Natural killer cell (primary cell): Measurements from ENCODE around the gene MTRFR. TPM values are rescaled to one million over a fixed set of nuclear protein-coding genes. Genes with fewer than 3 reads are reported as not detected.

ENCODE experiments used
- ATAC-seq, 3 donors: fragments of 150-1000 bp in 2 of 3; fragments of 200-7000 bp in 1 of 3; cut with Tn5 transposase; 1 replicate in 1 of 3; 2 replicates in 2 of 3; pipeline ENCODE4 v1.10.0; 2021; ENCODE audit warnings: mild to moderate bottlenecking in 2 of 3, moderate library complexity in 2 of 3
- DNase-seq, 2 donors: peaks; one replicate each; pipeline versions ENCODE4 v3.0.0 to v3.0.0-alpha.2; 2013 to 2021; ENCODE audit warnings: mixed read lengths in 1 of 2
- H3K27ac ChIP-seq: one replicate; pipeline ENCODE4 v1.5.1; 2013; ENCODE audit warnings: mild to moderate bottlenecking, low read length
- H3K27me3 ChIP-seq: one replicate; pipeline ENCODE4 v1.6.1; 2013; ENCODE audit warnings: low read length; ENCODE audit not compliant: control insufficient read depth, insufficient read depth
- H3K36me3 ChIP-seq: one replicate; pipeline ENCODE4 v1.6.1; 2013; ENCODE audit warnings: low read length; ENCODE audit not compliant: control insufficient read depth, insufficient read depth
- H3K4me1 ChIP-seq: one replicate; pipeline ENCODE4 v1.6.1; 2013; ENCODE audit warnings: low read length; ENCODE audit not compliant: control insufficient read depth, insufficient read depth
- H3K4me3 ChIP-seq: one replicate; pipeline ENCODE4 v1.5.1; 2013; ENCODE audit warnings: low read length
- H3K9me3 ChIP-seq: one replicate; pipeline ENCODE4 v1.6.1; 2013; ENCODE audit warnings: low read length; ENCODE audit not compliant: control insufficient read depth, insufficient read depth
- H3K27ac Mint-ChIP-seq, 2 donors: one replicate each; pipeline ENCODE4 v1.8.0; 2022; ENCODE audit warnings: mild to moderate bottlenecking in 2 of 2, mixed read lengths in 2 of 2, moderate library complexity in 1 of 2
- H3K27me3 Mint-ChIP-seq, 2 donors: one replicate each; pipeline ENCODE4 v1.8.0; 2022; ENCODE audit warnings: low read depth in 2 of 2, mixed read lengths in 2 of 2
- H3K36me3 Mint-ChIP-seq: one replicate; pipeline ENCODE4 v1.8.0; 2022; ENCODE audit warnings: mixed read lengths
- H3K4me1 Mint-ChIP-seq, 2 donors: one replicate each; pipeline ENCODE4 v1.8.0; 2022; ENCODE audit warnings: mixed read lengths in 2 of 2
- H3K4me3 Mint-ChIP-seq: one replicate; pipeline ENCODE4 v1.8.0; 2022; ENCODE audit warnings: mild to moderate bottlenecking, moderate library complexity, mixed read lengths
- H3K9me3 Mint-ChIP-seq, 2 donors: one replicate each; pipeline ENCODE4 v1.8.0; 2022; ENCODE audit warnings: mixed read lengths in 2 of 2
- CTCF ChIP-seq: fragments of 200-600 bp; IDR thresholded peaks from one replicate; pipeline ENCODE4 v1.8.0; 2022; ENCODE audit warnings: antibody characterized with exemption
- WGBS: methylation state at CpG from one replicate; pipeline ENCODE4 v1.1.7; 2013; ENCODE audit warnings: missing lambda C conversion rate; ENCODE audit not compliant: insufficient coverage; 5-methylcytosine and 5-hydroxymethylcytosine counted together
- intact Hi-C: fragments of 100-400 bp; cut with micrococcal nuclease; formaldehyde crosslinking; loops from one replicate; pipeline ENCODE4 v1.14.2; 2022
- total RNA-seq, 4 donors: library from RNA; stranded (reverse); fragments of 120-200 nt in 1 of 4; gene quantifications; one replicate each; pipeline versions ENCODE4 v1.2.3 to v1.2.4, GENCODE V29; 2013 to 2022

MTRFR gene
- total RNA-seq, 3 donors from 2014 or later (not counting 1 experiment from before 2014, with no cell fraction given) = 16.2 to 18.5 (median 17.0) TPM

- ATAC-seq = no peak
Measured at GRCh38 chr12:123269896-123270213, 36.6 kb downstream of the MTRFR start.

GRCh38 chr12:123270214-123271000 lies 37.2 kb downstream of the MTRFR start:
- Mint-ChIP-seq H3K4me3 (peak overlapping the region; percentile 78), H3K4me1 (peaks cover 5 to 36% of the 10 kb centered on the region in 2 donors), H3K9me3 (no peaks in the 10 kb centered on the region), H3K27ac (peak overlapping the region in 1 of 2 donors; percentile 71), H3K27me3 (no peaks in the 10 kb centered on the region), H3K36me3 (no peaks in the 10 kb centered on the region)
- Histone ChIP-seq H3K4me3 (peak overlapping the region; percentile 36), H3K27me3 (no peaks in the 10 kb centered on the region), H3K27ac (no peak overlapping the region), H3K4me1 (peaks cover 35% of the 10 kb centered on the region), H3K36me3 (no peaks in the 10 kb centered on the region), H3K9me3 (no peaks in the 10 kb centered on the region)
- TF ChIP-seq CTCF = no peak
- ATAC-seq = no peak
- intact Hi-C loops = loop anchor here (1.0 kb wide), 1 partner anchor 95 kb away; no protein-coding TSS in a partner anchor
- peak in 1 of 2 donors; percentile 40 for DNase-seq
- under 1% methylated on average over 51 of the region's 51 CpGs for WGBS

More at GRCh38 chr12:123269896-123270213, 36.6 kb downstream of the MTRFR start:
- H3K4me1 ChIP-seq = peaks cover 35% of the 10 kb centered on the region
- no peaks in the 10 kb centered on the region for H3K36me3 ChIP-seq
- no peak overlapping the region for H3K27ac ChIP-seq
- intact Hi-C loops = loop anchor here (1.0 to 5.0 kb wide), 2 partner anchors 95 to 312 kb away; partner anchors contain the start of gene TMED2
- Mint-ChIP-seq H3K36me3 (no peaks in the 10 kb centered on the region), H3K4me3 (peak overlapping the region; percentile 78), H3K27me3 (no peaks in the 10 kb centered on the region), H3K27ac (peak overlapping the region in 1 of 2 donors; percentile 71), H3K4me1 (peaks cover 5 to 36% of the 10 kb centered on the region in 2 donors), H3K9me3 (no peaks in the 10 kb centered on the region)
- TF ChIP-seq CTCF = no peak
- H3K4me3 ChIP-seq = peak overlapping the region; percentile 36
- WGBS = 4% methylated on average over 7 of the region's 7 CpGs
- no peaks in the 10 kb centered on the region for H3K27me3 ChIP-seq
- H3K9me3 ChIP-seq = no peaks in the 10 kb centered on the region
- no peak for DNase-seq

GRCh38 chr12:123271001-123271668 lies 37.9 kb downstream of the MTRFR start:
- Histone ChIP-seq H3K4me1 (peaks cover 35% of the 10 kb centered on the region), H3K27me3 (no peaks in the 10 kb centered on the region), H3K27ac (no peak overlapping the region), H3K9me3 (no peaks in the 10 kb centered on the region), H3K36me3 (no peaks in the 10 kb centered on the region), H3K4me3 (no peak overlapping the region)
- TF ChIP-seq CTCF = no peak
- intact Hi-C loops = no loop called here
- DNase-seq (peak; percentile 66 to 85), ATAC-seq (peak; percentile 83 to 87 (median 83))
- Mint-ChIP-seq H3K4me3 (no peak overlapping the region), H3K4me1 (peaks cover 5 to 36% of the 10 kb centered on the region in 2 donors), H3K27me3 (no peaks in the 10 kb centered on the region), H3K27ac (no peak overlapping the region), H3K36me3 (no peaks in the 10 kb centered on the region), H3K9me3 (no peaks in the 10 kb centered on the region)
- under 1% methylated on average over 108 of the region's 108 CpGs for WGBS
